ENCODE measurements around the gene MLPH. TPM values are rescaled to one million over a fixed set of nuclear protein-coding genes. Genes with fewer than 3 reads are reported as not detected.

Gene MLPH
- total and polyA plus RNA-seq, 2 of the 13 experiments (the other 11 are each of a cell fraction or from before 2014, with no cell fraction given) = 0.12 TPM; not detected in 1

GRCh38 chr2:237572021-237572741 is 85.1 kb downstream of the MLPH start (continued):
- TF ChIP-seq NFYC (CRISPR knock-in tag; IDR thresholded peaks at IDR 0.05) = no peak
- no peak for TF ChIP-seq ZNF513 (CRISPR knock-in tag; conservative IDR thresholded peaks at IDR 0.05)
- no peak for TF ChIP-seq SKI (IDR thresholded peaks at IDR 0.05; ENCODE audit: partially characterized antibody)
- peak; percentile 58 for TF ChIP-seq GATAD2A (CRISPR knock-in tag; IDR thresholded peaks at IDR 0.05)
- TF ChIP-seq ZNF143 (CRISPR knock-in tag; IDR thresholded peaks at IDR 0.05) = peak; percentile 58; the same call in 1 of the 2 replicates
- TF ChIP-seq SOX13 (IDR thresholded peaks at IDR 0.05) = no peak
- TF ChIP-seq SOX13 (CRISPR knock-in tag; conservative IDR thresholded peaks at IDR 0.05 in 1 of 2, IDR thresholded peaks at IDR 0.05 in 1 of 2) = peak in 1 of 2 experiments; percentile 45; a peak in 1 of 4 replicates
- TF ChIP-seq SNAPC4 (CRISPR knock-in tag; IDR thresholded peaks at IDR 0.05) = no peak
- TF ChIP-seq IRF2 (CRISPR knock-in tag; IDR thresholded peaks at IDR 0.05) = peak; percentile 87
- no peak for TF ChIP-seq MAF1 (CRISPR knock-in tag; IDR thresholded peaks at IDR 0.05; ENCODE audit: borderline replicate concordance)
- peak; percentile 39; the same call in 1 of the 2 replicates for TF ChIP-seq HMG20A (CRISPR knock-in tag; IDR thresholded peaks at IDR 0.05; ENCODE audit: borderline replicate concordance)
- TF ChIP-seq ZNF207 (IDR thresholded peaks at IDR 0.05; ENCODE audit: borderline replicate concordance) = no peak
- TF ChIP-seq MTF2 (CRISPR knock-in tag; IDR thresholded peaks at IDR 0.05; ENCODE audit: borderline replicate concordance) = no peak; the same call in 1 of the 2 replicates
- TF ChIP-seq KDM1A (CRISPR knock-in tag; IDR thresholded peaks at IDR 0.05) = no peak
- no peak for TF ChIP-seq RAD51 (IDR thresholded peaks at IDR 0.05; ENCODE audit: borderline replicate concordance)
- no peak for TF ChIP-seq ZNF879 (CRISPR knock-in tag; IDR thresholded peaks at IDR 0.05)
- TF ChIP-seq ZNF720 (CRISPR knock-in tag; IDR thresholded peaks at IDR 0.05) = no peak
- no peak for TF ChIP-seq GABPA (IDR thresholded peaks at IDR 0.05; ENCODE audit: low read depth, low read length)
- no peak for TF ChIP-seq GABPA (CRISPR knock-in tag; IDR thresholded peaks at IDR 0.05; ENCODE audit: low read depth)
- TF ChIP-seq, protein P1, sequence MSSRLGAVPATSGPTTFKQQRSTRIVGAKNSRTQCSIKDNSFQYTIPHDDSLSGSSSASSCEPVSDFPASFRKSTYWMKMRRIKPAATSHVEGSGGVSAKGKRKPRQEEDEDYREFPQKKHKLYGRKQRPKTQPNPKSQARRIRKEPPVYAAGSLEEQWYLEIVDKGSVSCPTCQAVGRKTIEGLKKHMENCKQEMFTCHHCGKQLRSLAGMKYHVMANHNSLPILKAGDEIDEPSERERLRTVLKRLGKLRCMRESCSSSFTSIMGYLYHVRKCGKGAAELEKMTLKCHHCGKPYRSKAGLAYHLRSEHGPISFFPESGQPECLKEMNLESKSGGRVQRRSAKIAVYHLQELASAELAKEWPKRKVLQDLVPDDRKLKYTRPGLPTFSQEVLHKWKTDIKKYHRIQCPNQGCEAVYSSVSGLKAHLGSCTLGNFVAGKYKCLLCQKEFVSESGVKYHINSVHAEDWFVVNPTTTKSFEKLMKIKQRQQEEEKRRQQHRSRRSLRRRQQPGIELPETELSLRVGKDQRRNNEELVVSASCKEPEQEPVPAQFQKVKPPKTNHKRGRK (CRISPR knock-in tag; IDR thresholded peaks at IDR 0.05) = no peak
- TF ChIP-seq ZFP37 (CRISPR knock-in tag; IDR thresholded peaks at IDR 0.05; ENCODE audit: borderline replicate concordance) = peak; percentile 89; the same call in 1 of the 2 replicates
- no peak for TF ChIP-seq CENPBD1 (CRISPR knock-in tag; IDR thresholded peaks at IDR 0.05; ENCODE audit: borderline replicate concordance, low read depth)
- TF ChIP-seq KLF11 (CRISPR knock-in tag; IDR thresholded peaks at IDR 0.05) = peak; percentile 72; the same call in 1 of the 2 replicates
- no peak for TF ChIP-seq DMAP1 (CRISPR knock-in tag; IDR thresholded peaks at IDR 0.05)
